Chondrocyte (in vitro differentiated cells): Measurements from ENCODE around the gene F2RL2. TPM values are rescaled to one million over a fixed set of nuclear protein-coding genes. Genes with fewer than 3 reads are reported as not detected.

Source experiments
- DNase-seq: peaks from one replicate; pipeline ENCODE4 v3.0.0; 2021; ENCODE audit warnings: mixed read lengths, low spot score
- H3K27ac Mint-ChIP-seq: one replicate; pipeline ENCODE4 v1.8.0; 2021; ENCODE audit warnings: mild to moderate bottlenecking, moderate library complexity, mixed read lengths; ENCODE audit not compliant: unreplicated experiment
- H3K27me3 Mint-ChIP-seq: 2 replicates; pipeline ENCODE4 v1.8.0; 2021; ENCODE audit warnings: low read depth, mixed read lengths
- H3K36me3 Mint-ChIP-seq: 2 replicates; pipeline ENCODE4 v1.8.0; 2021; ENCODE audit warnings: low read depth, mixed read lengths
- H3K4me1 Mint-ChIP-seq: 2 replicates; pipeline ENCODE4 v1.8.0; 2021; ENCODE audit warnings: low read depth, mild to moderate bottlenecking, mixed read lengths
- H3K4me3 Mint-ChIP-seq: one replicate; pipeline ENCODE4 v1.8.0; 2021; ENCODE audit warnings: mild to moderate bottlenecking, moderate library complexity, mixed read lengths; ENCODE audit not compliant: unreplicated experiment
- H3K9me3 Mint-ChIP-seq: 2 replicates; pipeline ENCODE4 v1.8.0; 2021; ENCODE audit warnings: low read depth, mixed read lengths
- total RNA-seq: library from RNA; stranded (reverse); gene quantifications from 3 replicates; pipeline ENCODE4 v1.2.1, GENCODE V29; 2021
- TF ChIP-seq, protein P1 (sequence below): fragments of 200-600 bp; sonication (generic); IDR thresholded peaks from 2 replicates; pipeline ENCODE4 v1.5.0; 2021; ENCODE audit warnings: antibody characterized with exemption, mild to moderate bottlenecking, moderate library complexity

The F2RL2 gene
- total RNA-seq, 1 donor from 2014 or later: 8.4 TPM

GRCh38 chr5:76591366-76591765 lies 31.8 kb downstream of the F2RL2 start:
- no peak overlapping the region for H3K27ac Mint-ChIP-seq
- no peak overlapping the region for H3K4me3 Mint-ChIP-seq
- TF ChIP-seq, protein P1, sequence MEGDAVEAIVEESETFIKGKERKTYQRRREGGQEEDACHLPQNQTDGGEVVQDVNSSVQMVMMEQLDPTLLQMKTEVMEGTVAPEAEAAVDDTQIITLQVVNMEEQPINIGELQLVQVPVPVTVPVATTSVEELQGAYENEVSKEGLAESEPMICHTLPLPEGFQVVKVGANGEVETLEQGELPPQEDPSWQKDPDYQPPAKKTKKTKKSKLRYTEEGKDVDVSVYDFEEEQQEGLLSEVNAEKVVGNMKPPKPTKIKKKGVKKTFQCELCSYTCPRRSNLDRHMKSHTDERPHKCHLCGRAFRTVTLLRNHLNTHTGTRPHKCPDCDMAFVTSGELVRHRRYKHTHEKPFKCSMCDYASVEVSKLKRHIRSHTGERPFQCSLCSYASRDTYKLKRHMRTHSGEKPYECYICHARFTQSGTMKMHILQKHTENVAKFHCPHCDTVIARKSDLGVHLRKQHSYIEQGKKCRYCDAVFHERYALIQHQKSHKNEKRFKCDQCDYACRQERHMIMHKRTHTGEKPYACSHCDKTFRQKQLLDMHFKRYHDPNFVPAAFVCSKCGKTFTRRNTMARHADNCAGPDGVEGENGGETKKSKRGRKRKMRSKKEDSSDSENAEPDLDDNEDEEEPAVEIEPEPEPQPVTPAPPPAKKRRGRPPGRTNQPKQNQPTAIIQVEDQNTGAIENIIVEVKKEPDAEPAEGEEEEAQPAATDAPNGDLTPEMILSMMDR: no peak
- no peak for DNase-seq
- H3K36me3 Mint-ChIP-seq: no peaks in the 10 kb centered on the region
- no peaks in the 10 kb centered on the region for H3K9me3 Mint-ChIP-seq
- H3K27me3 Mint-ChIP-seq: no peaks in the 10 kb centered on the region
- peaks cover 7% of the 10 kb centered on the region for H3K4me1 Mint-ChIP-seq

DNA sequence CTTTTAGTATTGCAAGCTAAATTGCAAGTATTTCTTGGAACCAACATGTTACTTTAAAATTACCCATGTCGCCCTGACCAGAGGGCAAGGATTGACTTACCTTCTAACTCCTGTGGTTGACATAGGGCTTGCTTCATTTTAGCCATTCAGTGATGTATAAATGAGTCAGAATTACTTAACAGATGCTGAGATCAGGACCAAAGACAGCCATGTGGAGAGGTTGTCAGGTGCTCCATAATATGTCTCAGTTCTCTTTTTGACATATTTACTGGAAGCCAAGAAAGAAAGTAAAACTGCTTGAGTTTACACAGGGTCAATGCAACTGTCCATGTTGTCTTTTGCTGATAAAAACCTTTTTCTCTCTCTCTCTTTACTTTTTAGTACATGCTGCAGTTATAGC lies 33.2 kb downstream of the F2RL2 start:
- Mint-ChIP-seq H3K4me1 (no peaks in the 10 kb centered on the region), H3K27ac (no peak overlapping the region), H3K4me3 (no peak overlapping the region), H3K9me3 (no peaks in the 10 kb centered on the region), H3K36me3 (no peaks in the 10 kb centered on the region), H3K27me3 (no peaks in the 10 kb centered on the region)
- TF ChIP-seq, protein P1: no peak
- no peak for DNase-seq

- no peaks in the 10 kb centered on the region for H3K27me3 Mint-ChIP-seq
- H3K36me3 Mint-ChIP-seq: no peaks in the 10 kb centered on the region
- no peaks in the 10 kb centered on the region for H3K4me1 Mint-ChIP-seq
- H3K4me3 Mint-ChIP-seq: no peak overlapping the region
- TF ChIP-seq, protein P1: no peak
- H3K9me3 Mint-ChIP-seq: no peaks in the 10 kb centered on the region
- no peak for DNase-seq
- H3K27ac Mint-ChIP-seq: no peak overlapping the region
These were observed 36.7 kb downstream of the F2RL2 start for GRCh38 chr5:76586531-76586930.

- Mint-ChIP-seq H3K36me3 (no peaks in the 10 kb centered on the region), H3K27me3 (no peaks in the 10 kb centered on the region), H3K4me1 (no peaks in the 10 kb centered on the region), H3K27ac (no peak overlapping the region), H3K4me3 (no peak overlapping the region), H3K9me3 (no peaks in the 10 kb centered on the region)
- TF ChIP-seq, protein P1: no peak
- DNase-seq: no peak
These were observed 37.4 kb downstream of the F2RL2 start for GRCh38 chr5:76585783-76586217.

DNA sequence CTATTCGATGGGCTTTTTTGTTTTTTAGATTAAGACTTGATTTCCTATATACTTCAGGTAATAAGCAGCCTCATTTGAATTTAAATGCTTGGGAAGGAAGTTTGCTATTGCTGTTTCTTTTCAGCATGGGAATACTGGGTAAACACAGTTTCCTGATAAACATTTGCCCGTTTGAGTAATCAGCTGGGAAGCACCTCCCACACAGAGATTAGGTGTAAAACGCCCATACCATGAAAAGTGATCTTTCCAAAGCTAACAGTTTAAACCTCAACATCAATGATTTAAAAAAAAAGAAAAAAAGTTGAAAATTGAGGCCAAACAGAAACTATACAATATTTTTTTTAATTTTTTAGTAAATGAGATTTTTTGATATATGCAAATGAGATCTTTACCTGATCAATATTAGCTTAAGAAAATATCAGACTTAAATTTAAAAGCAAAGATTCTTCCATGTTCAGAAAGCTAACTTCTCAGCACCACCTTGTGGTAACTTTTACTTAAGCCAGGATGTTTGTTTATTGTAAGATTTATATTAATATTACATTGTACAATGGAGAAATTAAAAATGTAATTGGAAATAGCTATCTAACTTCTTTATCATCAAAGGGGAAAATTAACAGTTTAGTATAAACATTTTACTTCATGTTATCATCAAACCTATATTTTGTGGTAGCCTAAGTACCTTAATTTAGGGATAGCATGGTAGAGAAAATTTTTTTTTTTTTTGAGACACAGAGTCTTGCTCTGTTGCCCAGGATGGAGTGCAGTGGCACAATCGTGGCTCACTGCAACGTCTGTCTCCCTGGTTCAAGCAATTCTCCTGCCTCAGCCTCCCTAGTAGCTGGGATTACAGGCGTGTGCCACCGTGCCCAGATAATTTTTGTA lies 39.8 kb downstream of the F2RL2 start:
- Mint-ChIP-seq H3K9me3 (no peaks in the 10 kb centered on the region), H3K27me3 (no peaks in the 10 kb centered on the region), H3K4me1 (peaks cover 3% of the 10 kb centered on the region), H3K27ac (no peak overlapping the region), H3K4me3 (no peak overlapping the region), H3K36me3 (no peaks in the 10 kb centered on the region)
- TF ChIP-seq, protein P1: peak; percentile 89
- DNase-seq: no peak
